ENCODE measurements around the gene NPIPB2. TPM values are rescaled to one million over a fixed set of nuclear protein-coding genes. Genes with fewer than 3 reads are reported as not detected.
"Not testable (repeated sequence)": the region's sequence is repeated elsewhere in the genome, so short reads cannot be mapped to it uniquely, and the experiment has no call there.

The NPIPB2 gene
- 26.8 to 32.0 TPM (median 26.9 TPM) in 3 replicates for total RNA-seq

- not testable (repeated sequence) for H3K36me3 Mint-ChIP-seq; H3K4me1 Mint-ChIP-seq; H3K4me3 Mint-ChIP-seq; H3K27me3 Mint-ChIP-seq (ENCODE audit: low read depth); DNase-seq (ENCODE audit: low spot score in 2 of 2, unreplicated experiment in 2 of 2); H3K9me3 Mint-ChIP-seq; H3K27ac Mint-ChIP-seq
Observed at GRCh38 chr16:11941945-11942344, at the start of gene NPIPB2. Gene NPIPB2 (minus strand): TSS chr16:11942045. CDS start chr16:11942045, 0 bp downstream.

- no peak for TF ChIP-seq CTCF (IDR thresholded peaks at IDR 0.05; ENCODE audit: unreplicated experiment)
- no peaks in the 10 kb centered on the region for H3K4me1 Mint-ChIP-seq
- H3K27me3 Mint-ChIP-seq (ENCODE audit: low read depth): no peaks in the 10 kb centered on the region
- no peaks in the 10 kb centered on the region for H3K9me3 Mint-ChIP-seq
- no peak overlapping the region for H3K27ac Mint-ChIP-seq
- no peak for DNase-seq (ENCODE audit: low spot score in 2 of 2, unreplicated experiment in 2 of 2)
- H3K36me3 Mint-ChIP-seq: no peaks in the 10 kb centered on the region
- no peak overlapping the region for H3K4me3 Mint-ChIP-seq
Observed at GRCh38 chr16:11990702-11991390, 49.0 kb upstream of the NPIPB2 start.

GRCh38 chr16:11988258-11988978 is 46.6 kb upstream of the NPIPB2 start:
- Mint-ChIP-seq H3K27me3 (ENCODE audit: low read depth) (no peaks in the 10 kb centered on the region), H3K4me3 (no peak overlapping the region), H3K9me3 (no peaks in the 10 kb centered on the region), H3K27ac (no peak overlapping the region), H3K4me1 (no peaks in the 10 kb centered on the region), H3K36me3 (no peaks in the 10 kb centered on the region)
- no peak for TF ChIP-seq CTCF (IDR thresholded peaks at IDR 0.05; ENCODE audit: unreplicated experiment)
- DNase-seq (ENCODE audit: low spot score in 2 of 2, unreplicated experiment in 2 of 2): no peak

GRCh38 chr16:11986521-11987057 is 44.7 kb upstream of the NPIPB2 start:
- no peak for TF ChIP-seq CTCF (IDR thresholded peaks at IDR 0.05; ENCODE audit: unreplicated experiment)
- H3K4me1 Mint-ChIP-seq: peaks cover 4% of the 10 kb centered on the region
- DNase-seq (ENCODE audit: low spot score in 2 of 2, unreplicated experiment in 2 of 2): no peak
- no peaks in the 10 kb centered on the region for H3K9me3 Mint-ChIP-seq
- no peaks in the 10 kb centered on the region for H3K36me3 Mint-ChIP-seq
- H3K4me3 Mint-ChIP-seq: no peak overlapping the region
- H3K27ac Mint-ChIP-seq: no peak overlapping the region
- no peaks in the 10 kb centered on the region for H3K27me3 Mint-ChIP-seq (ENCODE audit: low read depth)

- Mint-ChIP-seq H3K4me3 (no peak overlapping the region), H3K9me3 (no peaks in the 10 kb centered on the region), H3K27ac (no peak overlapping the region), H3K36me3 (no peaks in the 10 kb centered on the region), H3K4me1 (peaks cover 4% of the 10 kb centered on the region), H3K27me3 (ENCODE audit: low read depth) (no peaks in the 10 kb centered on the region)
- DNase-seq (ENCODE audit: low spot score in 2 of 2, unreplicated experiment in 2 of 2): no peak
- no peak for TF ChIP-seq CTCF (IDR thresholded peaks at IDR 0.05; ENCODE audit: unreplicated experiment)
Observed at GRCh38 chr16:11985250-11985649, 43.4 kb upstream of the NPIPB2 start.
